Stimulated activated CD4-positive, alpha-beta T cell treated with anti-CD3 and anti-CD28 coated beads, Interleukin-2, amount 100 ng/mL, for 4 hours (primary cell): ENCODE results near the gene MTMR11.
"Not testable (repeated sequence)": the region's sequence is repeated elsewhere in the genome, so short reads cannot be mapped to it uniquely, and the experiment has no call there.

Experiments used
- DNase-seq: peaks from one replicate; pipeline ENCODE4 v3.0.0-alpha.2; 2020; ENCODE audit warnings: low read depth

Gene MTMR11

GRCh38 chr1:149899460-149900284 is 37.0 kb downstream of the MTMR11 start, which contains the start of gene BOLA1:
TSS of gene BOLA1 (plus strand) at chr1:149899568. CDS start at chr1:149900060, 492 bp downstream.
- DNase-seq: peak; percentile 76

DNA sequence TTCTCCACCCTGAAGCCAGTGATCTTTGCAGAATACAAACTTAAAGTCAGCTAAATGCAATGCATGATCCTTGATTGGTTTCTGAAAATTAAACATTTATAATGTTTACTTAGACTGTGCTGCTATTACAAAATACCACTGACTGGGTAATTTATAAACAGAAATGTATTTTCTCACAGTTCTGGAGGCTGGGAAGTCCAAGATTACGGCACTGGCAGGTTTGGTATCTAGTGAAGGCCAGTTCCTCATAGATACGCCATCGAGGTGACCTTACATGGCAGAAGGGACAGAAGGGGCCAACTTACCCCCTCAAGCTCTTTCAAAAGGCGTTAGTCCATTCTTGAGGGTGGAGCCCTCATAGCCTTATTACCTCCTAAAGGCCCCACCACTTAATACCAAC is 40.1 kb downstream of the MTMR11 start:
- DNase-seq: no peak

DNA sequence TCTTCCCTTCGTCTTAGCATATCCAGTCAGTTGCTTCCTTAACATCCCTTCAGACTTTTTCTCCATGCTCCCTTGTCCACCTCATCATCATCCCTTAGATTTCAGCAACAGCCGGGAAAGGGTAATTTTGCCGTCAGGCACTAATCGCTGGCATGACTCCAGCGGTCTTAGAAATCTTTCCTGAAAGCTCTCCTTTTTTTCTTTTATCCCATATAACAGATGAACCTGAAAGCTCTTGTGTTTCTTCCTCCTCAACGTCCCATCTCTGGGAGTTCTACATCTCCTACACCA is 47.7 kb downstream of the MTMR11 start:
- no peak for DNase-seq

DNA sequence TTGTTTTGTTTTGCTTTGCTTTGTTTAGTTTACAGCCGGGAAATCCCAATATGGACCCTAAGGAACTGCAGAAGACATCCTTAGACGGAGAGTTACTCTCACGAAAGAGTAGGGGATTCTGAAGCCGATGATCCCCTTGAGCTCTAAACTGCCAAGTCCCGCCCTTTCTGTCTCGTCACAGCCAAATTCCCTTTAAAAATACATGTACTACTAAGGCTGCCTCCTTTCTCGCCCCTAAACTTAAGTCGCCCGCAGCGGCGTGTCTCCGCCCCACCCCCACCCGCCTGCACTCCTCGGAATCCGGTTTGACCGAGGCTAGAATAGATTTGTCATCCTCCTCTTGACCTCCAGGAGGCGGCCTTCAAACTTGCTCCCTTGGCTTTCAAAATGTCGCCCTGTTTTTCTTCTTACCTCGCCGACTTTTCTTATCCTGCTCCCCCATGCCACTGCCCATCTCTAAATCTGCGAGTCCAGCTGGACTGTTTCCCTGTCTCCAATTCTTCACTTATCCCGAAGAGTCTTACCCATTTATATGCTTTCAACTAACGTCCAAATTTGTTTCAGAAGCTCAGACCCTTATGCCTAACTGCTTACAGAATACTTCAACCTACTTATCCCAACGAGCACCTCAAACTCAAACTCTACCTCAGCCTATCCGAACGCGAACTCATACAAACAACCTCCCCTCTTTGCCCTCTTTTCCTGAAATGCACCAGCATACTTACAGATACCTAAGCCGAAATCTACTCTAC is 48.3 kb downstream of the MTMR11 start:
- peak; percentile 50 for DNase-seq

GRCh38 chr1:149887456-149888246 is 49.0 kb downstream of the MTMR11 start:
- peak; percentile 72 for DNase-seq

GRCh38 chr1:149887196-149887455 is 49.6 kb downstream of the MTMR11 start:
- DNase-seq: not testable (repeated sequence)

DNA sequence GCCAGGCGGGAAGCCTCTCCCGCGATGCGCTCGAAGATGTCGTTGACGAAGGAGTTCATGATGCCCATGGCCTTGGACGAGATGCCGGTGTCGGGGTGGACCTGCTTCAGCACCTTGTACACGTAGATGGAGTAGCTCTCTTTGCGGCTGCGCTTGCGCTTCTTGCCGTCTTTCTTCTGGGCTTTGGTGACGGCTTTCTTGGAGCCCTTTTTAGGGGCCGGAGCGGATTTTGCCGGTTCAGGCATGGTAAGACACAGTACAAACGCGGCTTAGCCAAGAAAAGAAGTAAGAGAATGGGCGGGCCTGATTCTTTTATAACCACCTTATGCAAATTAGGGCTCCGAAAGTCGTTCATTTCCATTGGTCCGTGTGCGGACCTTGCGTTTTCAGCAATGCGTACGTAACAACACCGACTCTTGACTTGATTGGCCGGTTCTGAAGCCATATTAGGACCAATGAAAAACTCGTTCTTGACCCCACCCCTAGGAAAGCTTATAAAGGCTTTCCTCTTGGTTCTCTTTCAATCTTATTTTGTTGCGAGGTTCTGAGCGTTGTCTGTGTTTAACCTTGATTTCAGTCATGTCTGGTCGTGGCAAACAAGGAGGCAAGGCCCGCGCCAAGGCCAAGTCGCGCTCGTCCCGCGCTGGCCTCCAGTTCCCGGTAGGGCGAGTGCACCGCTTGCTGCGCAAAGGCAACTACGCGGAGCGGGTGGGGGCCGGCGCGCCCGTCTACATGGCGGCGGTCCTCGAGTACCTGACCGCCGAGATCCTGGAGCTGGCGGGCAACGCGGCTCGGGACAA is 50.1 kb downstream of the MTMR11 start:
- DNase-seq: peak; percentile 80

- not testable (repeated sequence) for DNase-seq
Observed at GRCh38 chr1:149886121-149886395, 50.6 kb downstream of the MTMR11 start.

DNA sequence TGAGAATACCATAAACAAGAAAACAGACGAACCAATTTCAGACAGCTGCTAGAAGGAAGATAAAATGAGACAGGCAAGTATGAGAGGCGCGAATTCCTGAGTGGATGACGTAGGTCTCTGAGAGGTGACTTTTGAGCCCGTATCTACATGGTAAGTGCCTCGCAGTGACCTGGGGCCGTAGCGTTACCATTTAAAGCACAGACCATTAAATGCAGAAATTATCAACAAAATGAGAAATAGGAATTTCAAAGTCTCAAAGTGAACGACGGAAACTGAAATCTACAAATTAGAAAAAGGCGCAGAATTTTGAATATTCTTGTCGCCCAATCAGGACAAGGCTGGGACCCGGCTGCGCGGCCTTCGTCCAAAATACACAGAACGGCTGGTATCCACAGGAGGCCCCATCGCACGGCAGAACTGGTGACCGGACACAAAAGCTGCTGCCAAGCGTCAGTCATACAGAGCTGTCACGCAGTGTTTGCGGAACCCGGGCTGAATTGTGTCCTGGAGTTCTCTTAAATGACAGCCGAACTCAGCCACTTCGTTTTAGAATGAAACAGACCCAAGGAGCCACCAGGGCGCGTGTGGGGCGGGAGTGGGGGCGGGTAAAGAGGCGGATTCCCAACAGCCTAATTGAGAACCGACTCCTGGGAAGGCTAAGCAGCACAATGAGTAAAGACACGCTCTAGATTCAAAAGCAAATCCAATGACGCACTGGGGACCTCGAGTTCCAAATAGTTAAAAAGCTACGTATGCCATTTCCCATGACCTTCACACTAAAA is 51.1 kb downstream of the MTMR11 start:
- peak; percentile 29 for DNase-seq

DNA sequence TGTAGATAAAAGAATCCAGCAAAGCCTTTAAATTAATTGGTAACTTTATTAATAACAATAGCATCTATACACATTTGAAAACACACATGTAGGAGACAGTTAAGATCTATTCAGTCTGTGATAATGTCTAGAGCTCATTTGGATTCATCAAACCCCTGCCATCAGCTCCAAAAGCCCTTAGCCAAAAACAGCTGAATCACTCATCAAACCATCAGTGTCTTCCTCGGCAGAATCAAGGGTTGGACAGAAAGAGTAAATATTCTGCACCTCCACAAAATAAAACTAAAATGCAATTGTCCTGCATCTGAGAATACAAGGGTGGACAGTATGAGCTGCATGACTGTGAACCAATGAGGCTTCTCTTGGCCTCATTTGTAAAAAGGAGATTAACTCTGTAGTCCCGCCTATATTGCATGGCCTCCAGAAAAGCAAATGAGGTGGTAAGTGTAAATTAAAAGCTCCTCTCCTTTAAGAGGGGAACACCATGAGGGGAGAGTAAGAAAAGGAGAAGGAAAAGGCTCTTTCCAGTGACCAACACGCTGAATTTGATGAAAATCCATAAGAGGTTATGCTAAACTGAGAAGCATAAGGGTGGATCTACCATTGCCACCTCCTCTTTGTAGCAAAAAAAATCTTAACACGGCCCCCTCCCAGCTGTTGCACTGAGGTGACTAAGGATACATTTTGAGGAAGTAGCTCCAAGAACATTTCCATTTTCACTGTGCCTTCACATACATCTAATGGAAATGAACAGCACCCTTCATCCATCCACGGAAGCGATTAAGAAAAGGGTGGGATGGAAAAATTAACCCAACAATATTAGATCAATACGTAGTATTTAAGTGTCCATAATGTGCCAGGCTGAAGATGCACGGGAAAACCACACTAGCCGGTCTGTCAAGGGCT is 52.0 kb downstream of the MTMR11 start:
- DNase-seq: no peak

DNA sequence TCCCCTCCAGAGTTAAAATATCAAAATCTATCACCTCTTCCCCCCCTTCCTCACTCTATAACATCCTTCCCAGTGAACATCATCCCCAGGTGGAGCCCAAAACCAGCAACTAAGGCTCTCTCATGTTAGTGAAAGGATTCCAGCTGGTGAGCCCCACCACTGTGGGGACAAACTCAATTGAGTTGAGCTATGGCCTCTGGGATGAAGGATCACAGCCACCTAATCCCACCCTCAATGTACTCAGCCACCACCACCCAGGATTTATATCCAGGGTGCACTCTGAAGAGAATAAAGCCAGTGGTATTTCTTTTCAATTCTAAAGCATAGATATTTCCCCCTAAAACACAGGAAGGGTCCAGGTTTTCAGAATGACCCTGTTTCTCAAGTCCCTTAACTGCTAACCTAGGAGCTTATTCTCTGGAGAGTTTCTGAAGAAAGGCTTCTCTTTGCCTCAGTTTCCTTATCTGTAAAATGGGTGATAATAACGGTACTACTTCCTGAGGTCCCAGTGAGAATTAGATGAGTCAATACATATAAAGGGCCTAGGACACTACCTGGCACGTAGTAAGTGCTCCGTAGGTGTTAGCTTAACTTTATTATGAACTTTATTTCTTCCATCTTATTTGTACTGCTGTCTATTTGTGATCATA is 53.0 kb downstream of the MTMR11 start:
- DNase-seq: no peak

DNA sequence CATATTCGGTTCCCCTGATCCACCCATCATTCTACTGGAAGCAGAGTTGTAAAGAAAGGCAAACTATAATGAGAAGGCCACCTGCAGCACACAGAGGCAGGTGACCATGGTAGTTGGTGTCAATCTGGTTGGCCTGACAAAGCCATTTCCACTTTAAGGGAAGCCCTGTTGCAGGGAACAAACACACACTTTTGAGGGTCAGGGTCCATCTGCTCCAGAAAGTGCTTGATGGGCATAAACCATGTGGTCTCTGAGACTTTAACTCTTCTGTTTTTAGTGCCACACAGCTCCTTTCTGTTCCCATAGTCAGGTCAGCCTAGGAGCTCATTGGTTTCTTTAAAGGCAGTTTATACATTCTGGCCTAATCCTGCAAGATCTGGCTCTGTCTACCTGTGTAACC is 54.8 kb downstream of the MTMR11 start:
- DNase-seq: no peak

- no peak for DNase-seq
Observed at GRCh38 chr1:149879556-149879955, 57.1 kb downstream of the MTMR11 start.
